Cardiac fibroblast (primary cell): Measurements from ENCODE around the gene OPN1SW.

Experiments used
- DNase-seq, 2 donors: peaks; one replicate each; pipeline versions ENCODE4 v3.0.0 to v3.0.0-alpha.2; 2010; ENCODE audit warnings: low read depth in 2 of 2
- H3K4me3 ChIP-seq, 2 donors: replicated peaks in 1 of 2; 1 replicate in 1 of 2; 2 replicates in 1 of 2; pipeline ENCODE4 v1.5.1; 2011; ENCODE audit warnings: low read depth in 2 of 2, low read length in 2 of 2, mild to moderate bottlenecking in 2 of 2, moderate library complexity in 1 of 2
- CTCF ChIP-seq: IDR thresholded peaks from one replicate; pipeline ENCODE4 v1.5.1; 2011; ENCODE audit warnings: low read depth, mild to moderate bottlenecking, low read length, inconsistent platforms

The OPN1SW gene

GRCh38 chr7:128801667-128802418 lies 26.2 kb upstream of the OPN1SW start:
- DNase-seq = no peak
- TF ChIP-seq CTCF = no peak
- H3K4me3 ChIP-seq = no peak overlapping the region

DNA sequence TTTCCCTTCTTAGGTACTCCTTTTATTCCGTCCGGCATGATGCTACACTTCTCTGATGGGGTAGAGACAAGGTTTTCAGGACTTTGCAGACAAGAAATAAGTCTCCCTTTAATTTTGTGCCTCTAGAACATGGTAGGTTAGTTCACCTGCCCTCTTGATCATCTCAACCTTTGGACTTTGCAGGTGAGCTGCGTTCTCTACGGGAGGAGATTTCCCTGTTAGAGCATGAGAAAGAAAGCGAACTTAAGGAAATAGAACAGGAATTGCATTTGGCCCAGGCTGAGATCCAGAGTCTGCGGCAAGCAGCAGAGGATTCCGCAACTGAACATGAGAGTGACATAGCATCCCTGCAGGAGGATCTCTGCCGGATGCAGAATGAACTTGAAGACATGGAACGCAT lies 25.4 kb upstream of the OPN1SW start:
- no peak overlapping the region for H3K4me3 ChIP-seq
- no peak for DNase-seq
- TF ChIP-seq CTCF = no peak

DNA sequence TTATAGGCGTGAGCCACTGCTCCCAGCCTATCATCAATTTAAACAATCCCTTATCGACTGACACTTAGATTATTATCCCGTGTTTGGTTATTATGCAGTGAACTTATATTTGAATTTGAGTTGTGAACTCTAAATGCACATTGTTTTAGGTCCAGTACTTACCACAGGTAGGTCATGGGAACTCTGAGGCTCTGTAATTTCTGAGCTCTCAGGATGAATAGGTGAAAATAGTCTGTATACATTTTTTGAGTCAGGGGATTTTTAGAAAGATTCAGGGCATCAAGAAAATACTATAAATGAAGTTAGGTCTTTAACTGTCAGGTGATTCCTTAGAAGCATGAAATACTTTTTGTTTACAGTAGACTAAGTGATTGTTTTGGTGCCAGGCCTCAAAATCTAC lies 25.0 kb upstream of the OPN1SW start:
- no peak for DNase-seq
- H3K4me3 ChIP-seq = no peak overlapping the region
- TF ChIP-seq CTCF = no peak

GRCh38 chr7:128799451-128799850 lies 23.9 kb upstream of the OPN1SW start:
- H3K4me3 ChIP-seq = no peak overlapping the region
- no peak for TF ChIP-seq CTCF
- no peak for DNase-seq

GRCh38 chr7:128796327-128796726 lies 20.7 kb upstream of the OPN1SW start:
- peak; percentile 70 to 95 for DNase-seq
- TF ChIP-seq CTCF = no peak
- no peak overlapping the region for H3K4me3 ChIP-seq

DNA sequence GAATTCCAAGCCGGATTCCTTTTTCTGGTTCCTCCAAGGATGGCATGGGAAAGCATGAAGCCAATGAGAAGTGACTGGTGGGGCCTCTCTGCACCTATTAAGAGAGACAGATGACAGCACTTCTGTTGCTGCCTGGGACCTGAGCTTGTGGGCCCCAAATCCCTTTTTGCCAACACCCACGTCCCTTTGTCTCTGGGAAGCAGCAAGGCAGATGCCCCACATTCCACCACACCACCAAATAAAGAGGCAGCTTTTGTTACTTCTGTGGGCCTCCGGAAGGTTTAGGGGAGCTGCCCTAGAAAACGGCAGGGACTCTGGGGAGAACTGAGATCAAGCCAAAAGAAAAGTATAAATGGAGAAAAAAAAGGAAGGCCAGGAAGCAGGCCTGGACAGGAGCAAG lies 19.5 kb upstream of the OPN1SW start:
- DNase-seq = no peak
- no peak overlapping the region for H3K4me3 ChIP-seq
- no peak for TF ChIP-seq CTCF

DNA sequence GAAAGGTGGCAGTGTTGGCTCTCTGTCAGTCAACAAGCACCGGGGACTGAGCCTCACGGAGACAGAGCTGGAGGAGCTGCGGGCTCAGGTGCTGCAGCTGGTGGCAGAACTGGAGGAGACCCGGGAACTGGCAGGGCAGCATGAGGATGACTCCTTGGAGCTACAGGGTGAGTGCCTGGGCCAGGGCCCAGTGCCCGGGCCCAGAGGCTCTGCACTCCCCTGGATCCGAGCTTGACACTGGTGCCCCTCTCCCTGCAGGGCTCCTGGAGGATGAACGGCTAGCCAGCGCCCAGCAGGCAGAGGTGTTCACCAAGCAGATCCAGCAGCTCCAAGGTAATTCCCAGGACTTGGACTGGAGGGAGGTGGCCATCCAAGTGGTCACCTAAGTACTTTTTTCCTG lies 18.8 kb upstream of the OPN1SW start:
- H3K4me3 ChIP-seq = no peak overlapping the region
- DNase-seq = no peak
- TF ChIP-seq CTCF = no peak
